ENCODE measurements around the gene KLF11. TPM values are rescaled to one million over a fixed set of nuclear protein-coding genes. Genes with fewer than 3 reads are reported as not detected.

The KLF11 gene
- polyA plus RNA-seq, 3 donors = 21.0 to 69.8 (median 25.3) TPM

DNA sequence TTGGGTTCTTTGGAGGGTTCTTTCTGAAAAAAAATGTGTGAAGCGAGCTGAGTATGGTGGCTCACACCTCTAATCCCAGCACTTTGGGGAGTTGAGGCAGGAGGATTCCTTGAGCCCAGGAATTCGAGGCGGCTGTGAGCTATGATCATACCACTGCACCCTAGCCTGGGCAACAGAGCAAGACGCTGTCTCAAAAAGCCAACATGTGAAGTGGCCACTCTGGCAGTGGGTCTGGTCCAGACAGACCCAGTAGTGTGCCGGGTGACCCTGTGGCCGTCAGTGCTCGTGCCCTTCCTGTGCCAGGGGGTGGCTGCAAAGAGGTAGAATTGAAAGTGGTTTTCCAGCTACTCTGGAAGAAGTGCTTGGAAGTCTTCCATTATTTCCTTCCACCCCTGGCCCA is 11.6 kb downstream of the KLF11 start:
- Histone ChIP-seq H3K79me2 (ENCODE audit: insufficient read depth, low read length) (no peaks in the 10 kb centered on the region), H3K27me3 (ENCODE audit: control insufficient read depth in 2 of 2, insufficient read depth in 2 of 2, low read length in 2 of 2) (no peaks in the 10 kb centered on the region), H3K9me3 (replicated peaks in 1 of 2; ENCODE audit: control insufficient read depth in 1 of 2, insufficient read depth in 1 of 2, low read length in 2 of 2) (no peaks in the 10 kb centered on the region), H4K20me1 (ENCODE audit: insufficient read depth, low read length) (peaks cover 60% of the 10 kb centered on the region), H3K27ac (ENCODE audit: low read depth in 1 of 2, low read length in 2 of 2) (no peak overlapping the region), H3K9ac (ENCODE audit: insufficient read depth, low read length, poor library complexity, severe bottlenecking) (no peak overlapping the region), H3K4me2 (replicated peaks; ENCODE audit: extremely low read depth, low read length, poor library complexity, severe bottlenecking) (no peak overlapping the region), H3K4me3 (replicated peaks in 1 of 3; ENCODE audit: low read depth in 2 of 3, low read length in 3 of 3) (no peak overlapping the region), H3K4me1 (ENCODE audit: control insufficient read depth in 1 of 2, insufficient read depth in 2 of 2, low read length in 2 of 2) (peaks cover 9 to 11% of the 10 kb centered on the region in 2 donors), H2AFZ (ENCODE audit: insufficient read depth, low read depth, low read length, poor library complexity, severe bottlenecking) (no peak overlapping the region), H3K36me3 (replicated peaks in 1 of 2; ENCODE audit: control insufficient read depth in 1 of 2, insufficient read depth in 2 of 2, low read length in 2 of 2) (peaks cover 34 to 50% of the 10 kb centered on the region in 2 donors)
- TF ChIP-seq, protein P1, sequence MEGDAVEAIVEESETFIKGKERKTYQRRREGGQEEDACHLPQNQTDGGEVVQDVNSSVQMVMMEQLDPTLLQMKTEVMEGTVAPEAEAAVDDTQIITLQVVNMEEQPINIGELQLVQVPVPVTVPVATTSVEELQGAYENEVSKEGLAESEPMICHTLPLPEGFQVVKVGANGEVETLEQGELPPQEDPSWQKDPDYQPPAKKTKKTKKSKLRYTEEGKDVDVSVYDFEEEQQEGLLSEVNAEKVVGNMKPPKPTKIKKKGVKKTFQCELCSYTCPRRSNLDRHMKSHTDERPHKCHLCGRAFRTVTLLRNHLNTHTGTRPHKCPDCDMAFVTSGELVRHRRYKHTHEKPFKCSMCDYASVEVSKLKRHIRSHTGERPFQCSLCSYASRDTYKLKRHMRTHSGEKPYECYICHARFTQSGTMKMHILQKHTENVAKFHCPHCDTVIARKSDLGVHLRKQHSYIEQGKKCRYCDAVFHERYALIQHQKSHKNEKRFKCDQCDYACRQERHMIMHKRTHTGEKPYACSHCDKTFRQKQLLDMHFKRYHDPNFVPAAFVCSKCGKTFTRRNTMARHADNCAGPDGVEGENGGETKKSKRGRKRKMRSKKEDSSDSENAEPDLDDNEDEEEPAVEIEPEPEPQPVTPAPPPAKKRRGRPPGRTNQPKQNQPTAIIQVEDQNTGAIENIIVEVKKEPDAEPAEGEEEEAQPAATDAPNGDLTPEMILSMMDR (IDR thresholded peaks at IDR 0.05) = no peak
- Mint-ChIP-seq H3K36me3 (peaks cover 41 to 57% of the 10 kb centered on the region in 2 donors), H3K9me3 (no peaks in the 10 kb centered on the region), H3K27me3 (ENCODE audit: low read depth in 3 of 3) (peaks cover 2 to 14% (median 3%) of the 10 kb centered on the region in 3 donors), H3K4me1 (peaks cover 20% of the 10 kb centered on the region), H3K4me3 (no peak overlapping the region), H3K27ac (peak overlapping the region in 1 of 7 donors; percentile 63)
- 100% methylated on average over 4 of the region's 7 CpGs for WGBS (ENCODE audit: insufficient coverage)
- intact Hi-C loops (cut with micrococcal nuclease) = no loop called here
- no peak for DNase-seq

DNA sequence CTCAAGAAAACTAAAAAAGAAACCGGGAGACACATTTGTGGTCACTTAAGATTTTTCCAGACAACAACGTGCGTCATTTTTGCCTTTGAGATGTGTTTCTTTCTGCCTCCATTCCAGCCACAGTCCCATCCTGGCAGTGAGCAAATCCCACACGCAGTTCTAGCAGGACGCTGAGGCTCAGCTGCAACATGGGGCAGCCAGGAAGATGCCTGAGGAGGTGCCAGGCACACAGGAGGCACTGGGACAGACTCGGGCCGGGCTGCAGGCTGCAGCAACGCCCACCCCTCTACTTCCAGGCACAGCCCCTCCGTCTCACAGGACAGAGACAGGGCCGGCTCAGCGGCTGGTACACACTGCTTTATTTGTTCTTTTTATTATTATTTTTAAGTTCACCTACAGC is 13.1 kb downstream of the KLF11 start:
- no peak overlapping the region for H3K4me2 ChIP-seq (replicated peaks; ENCODE audit: extremely low read depth, low read length, poor library complexity, severe bottlenecking)
- peaks cover 32 to 43% of the 10 kb centered on the region in 2 donors for H3K36me3 ChIP-seq (replicated peaks in 1 of 2; ENCODE audit: control insufficient read depth in 1 of 2, insufficient read depth in 2 of 2, low read length in 2 of 2)
- H3K4me1 Mint-ChIP-seq = peaks cover 20% of the 10 kb centered on the region
- H3K9ac ChIP-seq (ENCODE audit: insufficient read depth, low read length, poor library complexity, severe bottlenecking) = no peak overlapping the region
- intact Hi-C loops (cut with micrococcal nuclease) = no loop called here
- peaks cover 9 to 11% of the 10 kb centered on the region in 2 donors for H3K4me1 ChIP-seq (ENCODE audit: control insufficient read depth in 1 of 2, insufficient read depth in 2 of 2, low read length in 2 of 2)
- peaks cover 39 to 44% of the 10 kb centered on the region in 2 donors for H3K36me3 Mint-ChIP-seq
- DNase-seq = no peak
- H2AFZ ChIP-seq (ENCODE audit: insufficient read depth, low read depth, low read length, poor library complexity, severe bottlenecking) = no peak overlapping the region
- peaks cover 46% of the 10 kb centered on the region for H4K20me1 ChIP-seq (ENCODE audit: insufficient read depth, low read length)
- no peak overlapping the region for H3K27ac ChIP-seq (ENCODE audit: low read depth in 1 of 2, low read length in 2 of 2)
- H3K27me3 Mint-ChIP-seq (ENCODE audit: low read depth in 3 of 3) = peaks cover 3 to 17% (median 4%) of the 10 kb centered on the region in 3 donors
- no peak overlapping the region for H3K4me3 ChIP-seq (replicated peaks in 1 of 3; ENCODE audit: low read depth in 2 of 3, low read length in 3 of 3)
- H3K9me3 ChIP-seq (replicated peaks in 1 of 2; ENCODE audit: control insufficient read depth in 1 of 2, insufficient read depth in 1 of 2, low read length in 2 of 2) = no peaks in the 10 kb centered on the region
- no peaks in the 10 kb centered on the region for H3K79me2 ChIP-seq (ENCODE audit: insufficient read depth, low read length)
- H3K4me3 Mint-ChIP-seq = no peak overlapping the region
- peak overlapping the region in 1 of 7 donors; percentile 13 for H3K27ac Mint-ChIP-seq
- TF ChIP-seq, protein P1 (IDR thresholded peaks at IDR 0.05) = no peak
- no peaks in the 10 kb centered on the region for H3K9me3 Mint-ChIP-seq
- no peaks in the 10 kb centered on the region for H3K27me3 ChIP-seq (ENCODE audit: control insufficient read depth in 2 of 2, insufficient read depth in 2 of 2, low read length in 2 of 2)
- WGBS (ENCODE audit: insufficient coverage) = 95% methylated on average over 5 of the region's 11 CpGs
